GM12878 (cell line): ENCODE measurements around the gene KIF12.

Experiments used
- DPF2 ChIP-seq: fragments of 450-650 bp; IDR thresholded peaks from 2 replicates; pipeline ENCODE4 v1.6.1; 2017; ENCODE audit warnings: mild to moderate bottlenecking
- EZH2 ChIP-seq: IDR thresholded peaks from 2 replicates; pipeline ENCODE4 v1.6.1; 2012; ENCODE audit warnings: low read depth, mild to moderate bottlenecking, control low read depth, inconsistent platforms, low read length, borderline replicate concordance; ENCODE audit not compliant: control insufficient read depth
- SP1 ChIP-seq: IDR thresholded peaks from one replicate; pipeline ENCODE4 v1.6.1; 2011; ENCODE audit warnings: low read depth, low read length

GRCh38 chr9:114110180-114110579 lies 11.1 kb upstream of the KIF12 start:
- TF ChIP-seq EZH2 (no peak), SP1 (no peak), DPF2 (no peak)
